ENCODE data around the gene XRCC4.
"Not testable (repeated sequence)": the region's sequence is repeated elsewhere in the genome, so short reads cannot be mapped to it uniquely, and the experiment has no call there.

The XRCC4 gene

GRCh38 chr5:83076742-83077661, at the start of gene XRCC4, which contains the start of gene TMEM167A:
Gene XRCC4, plus strand, starts transcription at chr5:83077547. Its CDS starts 27,373 bp downstream, at chr5:83104920.
Gene TMEM167A, minus strand, starts transcription at chr5:83077394. Its CDS starts 71 bp downstream, at chr5:83077323.
- FAIRE-seq = peak; percentile 99

- FAIRE-seq = no peak
Measured at GRCh38 chr5:83029912-83030311, 47.4 kb upstream of the XRCC4 start.

- no peak for FAIRE-seq
Measured at GRCh38 chr5:83031381-83031780, 46.0 kb upstream of the XRCC4 start.

- no peak for FAIRE-seq
Measured at GRCh38 chr5:83034036-83034435, 43.3 kb upstream of the XRCC4 start.

GRCh38 chr5:83034528-83035207, 42.7 kb upstream of the XRCC4 start:
- FAIRE-seq = no peak

GRCh38 chr5:83035373-83036100, 41.8 kb upstream of the XRCC4 start:
- no peak for FAIRE-seq

- FAIRE-seq = no peak
Measured at GRCh38 chr5:83036991-83037575, 40.3 kb upstream of the XRCC4 start.

- FAIRE-seq = no peak
Measured at GRCh38 chr5:83038924-83039323, 38.4 kb upstream of the XRCC4 start.

- FAIRE-seq = no peak
Measured at GRCh38 chr5:83042507-83042906, 34.8 kb upstream of the XRCC4 start.

- FAIRE-seq = no peak
Measured at GRCh38 chr5:83044926-83045325, 32.4 kb upstream of the XRCC4 start.

- FAIRE-seq = no peak
Measured at GRCh38 chr5:83048277-83048676, 29.1 kb upstream of the XRCC4 start.

- no peak for FAIRE-seq
Measured at GRCh38 chr5:83048811-83049210, 28.5 kb upstream of the XRCC4 start.

GRCh38 chr5:83049370-83049885, 27.9 kb upstream of the XRCC4 start:
- no peak for FAIRE-seq

GRCh38 chr5:83050723-83051340, 26.5 kb upstream of the XRCC4 start:
- FAIRE-seq = no peak

GRCh38 chr5:83055166-83055565, 22.2 kb upstream of the XRCC4 start:
- no peak for FAIRE-seq

- FAIRE-seq = no peak
Measured at GRCh38 chr5:83058726-83059125, 18.6 kb upstream of the XRCC4 start.

- FAIRE-seq = no peak
Measured at GRCh38 chr5:83059341-83059740, 18.0 kb upstream of the XRCC4 start.

- no peak for FAIRE-seq
Measured at GRCh38 chr5:83066548-83067110, 10.7 kb upstream of the XRCC4 start.

GRCh38 chr5:83067377-83067776, 10.0 kb upstream of the XRCC4 start:
- not testable (repeated sequence) for FAIRE-seq

GRCh38 chr5:83069096-83069799, 8.1 kb upstream of the XRCC4 start:
- FAIRE-seq = no peak
